Fibroblast of lung (primary cell): Measurements from ENCODE around the gene CSTA. TPM values are rescaled to one million over a fixed set of nuclear protein-coding genes. Genes with fewer than 3 reads are reported as not detected.
A peak's percentile ranks its signal among the peaks of the same experiment; 100 is the strongest.

ENCODE experiments used
- DNase-seq, 2 donors: peaks; one replicate each; pipeline versions ENCODE4 v3.0.0 to v3.0.0-alpha.2; 2010; ENCODE audit warnings: low read depth in 2 of 2
- H2AFZ ChIP-seq: 2 replicates; pipeline ENCODE4 v1.5.1; 2012; ENCODE audit warnings: low read length, control low read depth, inconsistent platforms
- H3K27ac ChIP-seq: 2 replicates; pipeline ENCODE4 v1.5.1; 2011; ENCODE audit warnings: low read length, control low read depth; ENCODE audit not compliant: insufficient read depth
- H3K27me3 ChIP-seq: 2 replicates; pipeline ENCODE4 v1.5.1; 2011; ENCODE audit warnings: mild to moderate bottlenecking, low read length; ENCODE audit not compliant: control insufficient read depth, insufficient read depth
- H3K36me3 ChIP-seq: 2 replicates; pipeline ENCODE4 v1.5.1; 2011; ENCODE audit warnings: low read length; ENCODE audit not compliant: control insufficient read depth, insufficient read depth
- H3K4me1 ChIP-seq: 2 replicates; pipeline ENCODE4 v1.5.1; 2011; ENCODE audit warnings: low read length; ENCODE audit not compliant: control insufficient read depth, insufficient read depth; ENCODE audit errors: extremely low read depth
- H3K4me2 ChIP-seq: 2 replicates; pipeline ENCODE4 v1.5.1; 2011; ENCODE audit warnings: low read length, control low read depth; ENCODE audit not compliant: insufficient read depth; ENCODE audit errors: extremely low read depth
- H3K4me3 ChIP-seq, 4 experiments: fragments of 200-600 bp in 1 of 4; sonication (generic) in 1 of 4; replicated peaks in 1 of 4; 2 replicates each; pipeline ENCODE4 v1.5.1; 2011 to 2016; ENCODE audit warnings: low read length in 4 of 4, low read depth in 3 of 4, mild to moderate bottlenecking in 3 of 4, control low read depth in 2 of 4, inconsistent platforms in 1 of 4, mixed read lengths in 1 of 4; ENCODE audit not compliant: insufficient read depth in 1 of 4; ENCODE audit errors: control extremely low read depth in 1 of 4
- H3K79me2 ChIP-seq: 2 replicates; pipeline ENCODE4 v1.5.1; 2012; ENCODE audit warnings: mild to moderate bottlenecking, low read length, inconsistent platforms; ENCODE audit not compliant: control insufficient read depth, insufficient read depth
- H3K9ac ChIP-seq: 2 replicates; pipeline ENCODE4 v1.5.1; 2011; ENCODE audit warnings: mild to moderate bottlenecking, low read length, control low read depth; ENCODE audit not compliant: insufficient read depth
- H3K9me3 ChIP-seq: 2 replicates; pipeline ENCODE4 v1.5.1; 2012; ENCODE audit warnings: low read depth, low read length; ENCODE audit not compliant: control insufficient read depth, insufficient read depth
- H4K20me1 ChIP-seq: 2 replicates; pipeline ENCODE4 v1.5.1; 2011; ENCODE audit warnings: low read length; ENCODE audit not compliant: control insufficient read depth, insufficient read depth; ENCODE audit errors: extremely low read depth
- CTCF ChIP-seq, 2 donors: IDR thresholded peaks in 1 of 2; conservative IDR thresholded peaks in 1 of 2; 1 replicate in 1 of 2; 2 replicates in 1 of 2; pipeline ENCODE4 v1.5.1; 2011 to 2012; ENCODE audit warnings: low read length in 2 of 2, control low read depth in 1 of 2, inconsistent platforms in 1 of 2, low read depth in 1 of 2, mild to moderate bottlenecking in 1 of 2
- EZH2 ChIP-seq: IDR thresholded peaks from 2 replicates; pipeline ENCODE4 v1.5.1; 2012; ENCODE audit warnings: low read length, control low read depth, mild to moderate bottlenecking; ENCODE audit errors: missing control alignments
- polyA plus RNA-seq, 2 donors: library from polyadenylated mRNA; depleted of rRNA in 1 of 2; stranded (reverse) in 1 of 2; unstranded in 1 of 2; fragments of >200 nt; gene quantifications; 2 replicates each; pipeline ENCODE4 v1.2.1, GENCODE V29; 2011 to 2012; ENCODE audit warnings: missing spikeins in 1 of 2
- total RNA-seq: library from RNA; depleted of rRNA; stranded (reverse); fragments of >200 nt; gene quantifications from 2 replicates; pipeline ENCODE4 v1.2.1, GENCODE V29; 2014

The CSTA gene
- total and polyA plus RNA-seq, 2 donors (not counting 1 experiment from before 2014, with no cell fraction given): 0.61 to 7.9 TPM

GRCh38 chr3:122332551-122332950 lies 7.5 kb downstream of the CSTA start:
- H3K9me3 ChIP-seq: no peaks in the 10 kb centered on the region
- no peak for TF ChIP-seq CTCF (conservative IDR thresholded peaks at IDR 0.05 in 1 of 2, IDR thresholded peaks at IDR 0.05 in 1 of 2; ENCODE audit: low read depth in 1 of 2, low read length in 2 of 2)
- no peak for TF ChIP-seq EZH2
- no peak overlapping the region for H3K9ac ChIP-seq
- H3K4me2 ChIP-seq: no peak overlapping the region
- H3K27me3 ChIP-seq: no peaks in the 10 kb centered on the region
- no peaks in the 10 kb centered on the region for H3K4me1 ChIP-seq
- H4K20me1 ChIP-seq: no peaks in the 10 kb centered on the region
- H3K79me2 ChIP-seq: no peaks in the 10 kb centered on the region
- DNase-seq: no peak
- H3K27ac ChIP-seq: no peak overlapping the region
- no peak overlapping the region for H2AFZ ChIP-seq
- H3K36me3 ChIP-seq: no peaks in the 10 kb centered on the region
- no peak overlapping the region for H3K4me3 ChIP-seq

GRCh38 chr3:122342803-122343202 lies 17.8 kb downstream of the CSTA start:
- Histone ChIP-seq H3K4me3 (no peak overlapping the region), H3K27ac (no peak overlapping the region), H2AFZ (no peak overlapping the region), H4K20me1 (no peaks in the 10 kb centered on the region), H3K79me2 (no peaks in the 10 kb centered on the region), H3K9me3 (no peaks in the 10 kb centered on the region), H3K27me3 (no peaks in the 10 kb centered on the region), H3K36me3 (no peaks in the 10 kb centered on the region), H3K9ac (no peak overlapping the region), H3K4me1 (no peaks in the 10 kb centered on the region), H3K4me2 (no peak overlapping the region)
- TF ChIP-seq EZH2: no peak
- no peak for DNase-seq

- Histone ChIP-seq H3K4me3 (no peak overlapping the region), H3K36me3 (no peaks in the 10 kb centered on the region), H3K27ac (no peak overlapping the region), H3K9me3 (no peaks in the 10 kb centered on the region), H2AFZ (no peak overlapping the region), H4K20me1 (no peaks in the 10 kb centered on the region), H3K4me1 (no peaks in the 10 kb centered on the region), H3K4me2 (no peak overlapping the region), H3K27me3 (no peaks in the 10 kb centered on the region), H3K9ac (no peak overlapping the region), H3K79me2 (no peaks in the 10 kb centered on the region)
- TF ChIP-seq CTCF (conservative IDR thresholded peaks at IDR 0.05 in 1 of 2, IDR thresholded peaks at IDR 0.05 in 1 of 2; ENCODE audit: low read depth in 1 of 2, low read length in 2 of 2) (no peak), EZH2 (no peak)
- DNase-seq: peak in 1 of 2 donors; percentile 11
These were observed 18.6 kb downstream of the CSTA start for GRCh38 chr3:122343654-122344053.
